HG03139 (cell line): ENCODE results near the gene WIPF2.
"Not testable (repeated sequence)": the region's sequence is repeated elsewhere in the genome, so short reads cannot be mapped to it uniquely, and the experiment has no call there.

Experiments
- ATAC-seq: cut with Tn5 transposase; IDR thresholded peaks from one replicate; pipeline ENCODE4 v1.9.1; 2021; ENCODE audit not compliant: unreplicated experiment

The WIPF2 gene

DNA sequence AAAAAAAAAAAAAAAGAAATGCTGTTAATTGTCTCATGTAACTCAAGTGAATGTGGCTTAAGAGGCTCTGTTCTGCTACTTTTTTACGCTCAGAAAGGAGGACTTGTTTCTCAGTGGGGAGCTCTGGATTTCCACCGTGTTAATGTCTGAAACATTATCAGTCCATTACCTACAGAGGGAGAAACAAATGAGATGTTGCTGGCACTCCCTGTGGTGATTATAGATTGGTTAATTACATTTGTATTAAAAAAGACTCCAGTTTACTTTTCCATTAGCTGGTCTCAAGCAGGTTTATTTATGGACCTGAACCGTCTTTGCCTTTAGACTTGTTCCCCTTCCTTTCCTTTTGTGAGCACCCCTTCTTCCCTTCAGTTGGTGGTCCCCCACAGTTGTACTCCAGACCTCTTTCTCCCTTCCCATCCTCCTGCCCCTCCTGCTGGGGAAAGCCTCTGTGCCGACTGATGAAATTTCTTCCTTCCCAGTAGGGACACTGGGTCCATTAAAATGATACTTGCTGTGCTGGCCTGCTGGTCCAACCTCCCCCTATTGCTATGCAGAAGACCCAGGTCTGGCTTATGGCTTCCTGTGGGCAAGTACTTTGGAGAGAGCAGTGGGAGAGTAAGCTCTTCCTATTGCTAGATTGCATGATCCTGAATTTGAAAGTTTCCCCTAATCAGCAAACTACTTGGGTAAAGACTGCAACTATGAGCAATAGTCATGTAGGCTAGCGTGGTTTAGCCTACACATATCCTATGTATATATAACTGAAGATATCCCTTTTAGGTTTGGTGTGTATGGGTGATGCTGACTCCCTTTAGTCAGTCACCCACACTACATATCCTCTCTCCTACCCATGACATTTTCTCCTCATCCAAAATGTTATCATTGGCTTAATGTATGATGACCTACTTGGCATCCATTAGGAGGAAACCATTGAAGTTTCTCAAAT lies 76.7 kb downstream of the WIPF2 start:
- no peak for ATAC-seq

DNA sequence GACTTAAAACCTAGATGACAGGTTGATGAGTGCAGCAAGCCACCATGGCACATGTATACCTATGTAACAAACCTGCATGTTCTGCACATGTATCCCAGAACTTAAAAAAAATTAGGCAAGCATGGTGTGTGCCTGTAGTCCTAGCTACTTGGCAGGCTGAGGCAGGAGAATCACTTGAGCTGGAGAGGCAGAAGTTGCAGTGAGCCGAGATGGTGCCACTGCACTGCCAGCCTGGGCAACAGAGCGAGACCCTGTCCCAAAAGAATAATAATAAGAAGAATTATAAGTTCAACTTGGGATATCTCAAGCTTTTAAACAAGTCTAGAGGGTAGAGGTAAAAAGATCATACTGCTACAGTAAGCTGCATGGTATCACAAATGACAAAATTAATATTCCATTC lies 78.4 kb downstream of the WIPF2 start:
- no peak for ATAC-seq

DNA sequence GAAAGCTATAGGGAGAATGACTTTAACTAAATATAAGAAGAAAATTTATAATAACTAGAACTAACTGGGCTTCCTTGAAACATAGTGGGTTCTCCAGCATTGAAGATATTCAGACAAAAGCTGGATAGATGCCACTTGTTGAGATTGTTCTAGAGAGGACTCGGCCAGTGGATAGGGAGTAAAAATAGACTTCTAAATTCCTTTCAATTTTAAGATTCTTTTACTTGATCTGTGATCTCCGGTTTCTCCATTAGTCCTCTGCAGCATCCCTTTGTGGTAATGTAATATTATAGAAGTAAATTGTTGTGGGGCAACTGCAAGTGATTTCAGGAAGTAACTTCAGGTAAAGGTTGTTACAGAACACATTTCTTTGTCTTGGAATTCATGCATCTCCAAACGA lies 79.6 kb downstream of the WIPF2 start:
- ATAC-seq: no peak

DNA sequence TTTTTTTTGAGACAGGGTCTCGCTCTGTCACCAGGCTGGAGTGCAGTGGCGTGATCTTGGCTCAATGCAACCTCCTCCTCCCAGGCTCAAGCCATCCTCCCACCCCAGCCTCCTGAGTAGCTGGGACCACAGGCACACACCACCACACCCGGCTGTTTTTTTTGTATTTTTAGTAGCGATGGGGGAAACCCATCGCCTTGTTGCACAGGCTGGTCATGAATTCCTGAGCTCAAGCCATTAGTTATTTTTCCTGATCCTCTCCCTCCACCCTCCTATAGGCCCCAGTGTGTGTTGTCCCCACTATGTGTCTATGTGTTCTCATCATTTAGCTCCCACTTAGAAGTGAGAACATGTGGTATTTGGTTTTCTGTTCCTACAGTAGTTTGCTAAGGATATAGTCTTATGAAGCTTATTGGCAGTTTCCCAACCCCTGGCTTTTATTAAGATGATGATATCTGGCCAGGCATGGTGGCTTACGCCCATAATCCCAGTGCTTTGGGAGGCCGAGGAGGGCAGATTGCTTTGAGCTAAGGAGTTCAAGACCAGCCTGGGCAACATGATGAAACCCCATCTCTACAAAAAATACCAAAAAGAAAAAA lies 80.2 kb downstream of the WIPF2 start:
- not testable (repeated sequence) for ATAC-seq

DNA sequence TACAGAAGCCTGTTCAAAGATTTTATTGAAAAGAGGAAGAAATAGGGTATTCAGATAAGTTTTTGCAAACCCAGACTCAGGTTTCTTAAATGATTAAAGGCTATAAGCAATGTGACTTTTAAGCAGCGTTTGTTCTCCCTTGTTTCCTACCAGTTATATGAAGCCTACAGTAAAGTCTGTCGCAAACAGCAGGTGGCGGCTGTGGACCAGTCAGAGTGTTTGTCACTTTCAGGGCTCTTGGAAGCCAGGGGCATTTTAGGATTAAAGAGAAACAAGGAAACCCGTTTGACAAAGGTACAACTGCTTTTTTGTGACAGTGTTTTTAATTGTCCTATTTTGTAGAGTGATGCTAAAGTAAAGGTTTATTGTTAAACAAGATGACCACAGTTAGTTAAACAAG lies 82.2 kb downstream of the WIPF2 start:
- no peak for ATAC-seq

DNA sequence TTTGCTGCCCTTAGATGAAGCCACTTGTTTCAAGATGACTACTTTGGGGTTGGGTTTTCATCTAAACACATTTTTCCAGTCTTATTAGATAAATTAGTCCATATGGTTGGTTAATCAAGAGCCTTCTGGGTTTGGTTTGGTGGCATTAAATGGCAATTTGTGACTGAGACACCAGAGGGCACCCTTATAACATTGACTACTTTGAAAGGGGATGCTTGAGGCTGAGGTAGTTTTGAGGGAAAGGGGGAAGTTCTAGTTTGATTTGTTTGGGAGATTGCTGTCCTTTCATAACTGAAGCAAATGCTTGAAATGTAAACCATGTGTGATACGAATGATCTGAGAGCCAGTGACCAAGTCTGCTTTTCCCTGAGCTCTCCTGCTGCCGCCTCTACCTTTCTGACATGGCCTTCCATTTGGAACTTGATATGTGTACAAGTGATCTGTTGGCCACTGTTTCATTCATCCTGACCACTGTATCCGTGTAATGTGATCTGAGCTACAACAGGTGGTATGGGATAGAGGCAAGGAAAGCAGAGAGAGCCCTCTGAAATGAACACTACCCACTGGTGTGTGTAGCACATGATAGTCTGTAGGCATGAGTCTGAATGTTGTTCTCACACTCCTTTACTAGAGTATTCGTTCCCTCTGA lies 84.0 kb downstream of the WIPF2 start:
- no peak for ATAC-seq

DNA sequence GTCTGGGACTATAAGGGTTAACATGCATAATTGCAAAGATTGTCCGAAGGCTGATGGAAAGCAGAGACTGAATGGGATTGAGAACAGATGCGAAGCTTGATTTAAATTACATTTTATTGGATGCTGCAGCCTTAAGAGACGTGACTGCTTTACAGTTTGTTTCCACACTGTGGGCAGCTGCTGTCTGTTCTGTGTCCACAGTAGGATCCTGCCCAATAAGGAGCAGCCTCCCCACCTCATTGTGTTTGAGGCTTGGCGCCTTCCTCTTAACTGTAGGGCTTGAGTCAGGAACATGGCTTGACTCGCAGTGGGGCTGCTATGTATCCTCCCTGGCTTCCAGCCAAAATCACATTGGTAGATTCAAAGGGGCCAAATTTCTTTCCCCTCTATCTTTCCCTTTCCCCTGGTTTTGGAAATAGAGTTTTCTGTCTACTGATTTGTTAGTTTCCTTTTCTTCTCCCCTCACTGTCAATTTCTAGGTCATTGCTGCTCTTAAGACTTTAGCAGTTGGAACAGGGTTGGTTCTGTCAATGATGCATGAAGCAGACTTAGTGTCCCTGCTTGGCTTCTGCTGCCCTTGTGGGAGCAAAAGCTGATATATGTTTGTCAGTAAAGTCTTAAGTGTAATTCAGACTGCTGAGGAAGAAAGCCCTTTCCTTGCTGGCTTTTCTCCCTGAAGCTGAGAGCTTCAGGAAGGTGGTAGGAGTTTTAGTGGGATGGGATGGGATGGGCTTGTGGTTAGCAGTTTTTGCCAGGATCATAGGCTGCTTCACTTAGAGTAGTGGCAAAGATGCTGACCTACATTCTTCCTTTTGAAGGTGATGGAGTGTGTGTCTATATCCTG lies 84.8 kb downstream of the WIPF2 start:
- ATAC-seq: no peak

DNA sequence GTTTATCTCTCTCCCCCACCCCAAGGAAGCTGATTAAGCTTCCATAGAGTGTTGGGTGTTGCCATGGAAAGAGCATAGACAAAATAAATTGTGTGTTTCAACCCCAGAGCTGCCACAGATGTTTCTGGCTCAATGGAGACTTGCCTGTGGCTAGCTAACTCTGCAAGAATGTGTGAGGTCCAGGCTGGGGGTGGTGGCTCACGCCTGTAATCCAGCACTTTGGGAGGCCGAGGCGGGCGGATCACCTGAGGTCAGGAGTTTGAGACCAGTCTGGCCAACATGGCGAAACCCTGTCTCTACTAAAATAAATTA lies 85.4 kb downstream of the WIPF2 start:
- not testable (repeated sequence) for ATAC-seq

DNA sequence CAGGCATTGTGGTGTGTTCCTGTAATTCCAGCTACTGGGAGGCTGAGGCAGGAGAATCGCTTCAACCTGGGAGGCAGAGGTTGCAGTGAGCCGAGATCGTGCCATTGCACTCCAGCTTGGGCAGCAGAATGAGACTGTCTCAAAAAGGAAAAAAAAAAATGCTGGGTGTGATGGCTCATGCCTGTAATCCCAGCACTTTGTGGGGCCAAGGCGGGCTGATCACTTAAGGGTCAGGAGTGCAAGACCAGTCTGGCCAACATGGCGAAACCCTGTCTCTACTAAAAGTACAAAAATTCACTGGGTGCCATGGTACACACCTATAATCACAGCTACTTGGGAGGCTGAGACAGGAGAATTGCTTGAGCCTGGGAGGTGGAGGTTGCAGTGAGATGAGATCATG lies 85.8 kb downstream of the WIPF2 start:
- ATAC-seq: not testable (repeated sequence)

DNA sequence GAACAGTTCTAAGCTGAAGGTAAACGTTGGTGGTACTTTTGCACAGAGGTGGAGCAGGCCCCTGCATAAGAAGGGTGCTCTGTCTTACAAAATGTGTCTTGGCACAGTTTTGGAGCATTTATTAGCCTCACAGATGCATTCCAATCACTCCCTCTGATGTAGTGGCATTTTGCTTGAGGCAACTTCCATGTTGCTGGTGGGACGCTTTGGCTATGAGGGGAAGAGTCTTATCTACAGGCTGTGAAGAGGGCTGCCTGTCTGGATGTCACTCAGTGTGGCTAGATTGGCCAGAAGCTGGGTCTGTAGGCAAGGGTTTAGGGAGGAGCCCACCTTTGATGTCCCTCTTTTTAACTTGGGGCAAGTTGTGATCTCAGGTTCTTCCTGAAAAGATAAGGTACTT lies 87.3 kb downstream of the WIPF2 start:
- no peak for ATAC-seq

DNA sequence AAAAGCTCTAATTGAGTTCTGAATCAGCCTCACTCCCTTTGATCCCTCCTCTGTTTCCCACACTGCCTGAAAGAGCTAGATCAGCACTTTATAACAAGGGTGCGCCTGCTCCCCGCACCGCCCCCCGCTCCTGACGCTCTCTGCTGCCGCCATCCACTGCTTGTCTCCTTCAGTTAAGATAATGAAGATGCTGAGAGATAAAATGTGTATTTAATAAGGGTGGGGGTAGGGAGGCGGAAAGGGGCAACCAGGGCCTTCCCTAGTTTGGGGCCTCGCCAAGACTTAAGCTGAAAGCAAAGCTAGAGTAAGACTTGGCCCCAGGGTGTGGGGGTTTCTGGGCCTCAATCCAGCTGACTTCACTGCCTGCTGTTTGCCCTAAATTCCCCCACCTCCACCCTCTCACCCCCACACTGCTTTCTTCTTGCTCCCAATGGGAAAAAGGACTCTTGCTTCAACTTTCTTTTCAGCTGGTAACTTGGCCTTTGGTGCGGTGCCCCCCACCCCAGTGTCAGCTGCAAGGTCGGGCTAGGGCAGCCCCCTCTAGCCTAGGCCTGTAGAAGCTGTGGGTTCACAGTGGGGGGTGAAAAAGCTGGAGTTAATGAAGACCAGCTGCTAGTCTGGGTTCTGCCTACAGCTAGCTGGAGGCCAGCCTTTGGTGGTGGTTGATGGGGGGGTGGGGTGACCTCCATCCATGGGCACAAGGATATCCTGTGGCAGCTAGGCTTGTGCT lies 88.1 kb downstream of the WIPF2 start:
- no peak for ATAC-seq

DNA sequence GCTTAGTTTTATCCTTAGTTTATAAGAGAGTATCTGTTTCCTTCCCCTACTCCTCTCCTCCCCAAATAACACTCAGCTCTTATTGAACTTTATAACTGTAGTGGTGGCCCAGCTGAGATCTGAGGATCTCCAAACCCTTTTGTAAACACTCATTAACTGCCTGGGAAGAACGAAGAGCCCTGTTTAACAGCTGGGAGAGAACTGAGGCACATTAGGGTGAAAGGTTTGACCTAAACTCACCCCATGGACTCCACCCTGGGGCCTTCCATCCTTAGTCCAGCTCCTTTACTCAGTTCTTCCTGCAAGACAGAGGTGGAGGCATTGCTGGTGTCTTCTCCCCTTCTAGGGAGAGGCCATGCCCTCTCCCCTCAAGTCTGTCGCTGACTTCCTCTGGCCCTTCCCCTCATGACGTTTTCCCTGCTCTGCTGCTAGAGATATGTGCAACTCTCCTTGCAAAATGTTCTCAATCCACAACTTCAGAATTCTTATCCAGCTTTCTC lies 88.7 kb downstream of the WIPF2 start:
- ATAC-seq: no peak

DNA sequence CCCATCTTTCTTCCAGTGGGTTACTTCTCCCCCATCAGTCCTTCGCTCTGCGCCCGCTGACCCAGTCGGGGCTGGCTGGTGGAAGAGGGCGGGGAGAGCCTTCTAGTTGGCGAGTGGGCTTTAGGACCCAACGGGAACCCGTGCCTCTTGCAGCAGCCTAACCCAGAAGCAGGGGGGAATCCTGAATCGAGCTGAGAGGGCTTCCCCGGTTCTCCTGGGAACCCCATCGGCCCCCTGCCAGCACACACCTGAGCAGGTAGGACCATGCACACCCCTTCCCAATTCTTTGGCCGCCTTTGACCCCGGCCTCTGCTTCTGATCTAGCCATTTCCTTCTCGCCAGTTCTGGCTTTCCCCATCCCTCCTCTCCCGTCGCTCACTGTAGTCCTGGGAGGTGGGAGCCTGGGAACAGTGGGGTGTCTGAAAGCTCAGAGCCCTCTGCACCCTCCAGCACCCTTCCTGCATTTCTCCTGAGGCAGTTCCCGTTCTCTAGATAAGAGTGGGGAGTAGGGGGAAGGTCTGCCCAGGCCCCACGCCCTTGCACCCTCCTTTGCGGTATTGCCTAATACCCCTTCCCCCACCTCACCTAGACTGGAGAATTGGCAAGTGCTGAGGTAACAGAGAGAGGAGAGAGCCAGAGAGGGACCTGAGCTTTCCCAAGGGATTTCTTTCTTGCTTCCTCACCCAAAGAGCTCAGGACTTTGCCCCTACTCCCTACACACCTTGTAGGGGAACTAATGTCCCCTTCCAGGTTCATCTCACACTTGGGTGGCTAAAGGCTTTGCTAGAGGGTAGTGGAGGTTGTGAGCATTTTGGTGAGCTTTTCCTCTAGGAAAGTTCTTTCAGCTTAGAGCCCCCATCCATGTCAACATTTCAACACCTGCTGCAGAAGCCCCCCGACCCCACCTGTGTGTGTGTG lies 90.2 kb downstream of the WIPF2 start, which contains the start of gene RARA:
RARA (plus strand) TSS at position 150 of the 918 bp plus-strand sequence. CDS start 22,039 bp downstream, outside the sequence.
- ATAC-seq: no peak

DNA sequence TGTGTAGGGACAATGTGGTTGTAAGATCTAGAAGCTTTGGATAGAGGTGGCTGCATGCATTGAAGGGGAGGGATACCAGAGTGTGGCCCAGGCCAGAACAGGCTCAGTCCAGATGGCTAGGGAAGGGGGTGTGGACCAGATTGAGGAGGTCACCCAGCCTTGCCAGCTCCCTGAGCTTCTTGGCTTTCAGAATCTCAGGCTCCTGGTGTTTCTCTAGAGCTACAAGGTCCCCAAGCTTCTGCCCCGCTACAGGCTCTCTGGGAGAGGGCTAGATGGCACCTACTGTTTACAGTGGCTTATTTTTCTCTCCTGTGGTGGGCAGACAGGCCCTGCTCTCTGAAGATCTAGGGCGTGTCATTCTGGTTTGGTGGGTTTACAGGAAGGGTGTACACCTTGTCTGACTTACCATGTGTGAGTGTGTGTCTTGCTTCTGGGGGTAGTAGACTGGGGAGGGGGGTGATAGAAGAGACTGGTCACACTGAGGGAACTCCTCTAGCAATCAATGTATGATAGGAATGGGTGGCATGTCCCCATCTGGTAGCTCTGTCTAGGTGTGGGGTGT lies 90.9 kb downstream of the WIPF2 start:
- ATAC-seq: no peak

DNA sequence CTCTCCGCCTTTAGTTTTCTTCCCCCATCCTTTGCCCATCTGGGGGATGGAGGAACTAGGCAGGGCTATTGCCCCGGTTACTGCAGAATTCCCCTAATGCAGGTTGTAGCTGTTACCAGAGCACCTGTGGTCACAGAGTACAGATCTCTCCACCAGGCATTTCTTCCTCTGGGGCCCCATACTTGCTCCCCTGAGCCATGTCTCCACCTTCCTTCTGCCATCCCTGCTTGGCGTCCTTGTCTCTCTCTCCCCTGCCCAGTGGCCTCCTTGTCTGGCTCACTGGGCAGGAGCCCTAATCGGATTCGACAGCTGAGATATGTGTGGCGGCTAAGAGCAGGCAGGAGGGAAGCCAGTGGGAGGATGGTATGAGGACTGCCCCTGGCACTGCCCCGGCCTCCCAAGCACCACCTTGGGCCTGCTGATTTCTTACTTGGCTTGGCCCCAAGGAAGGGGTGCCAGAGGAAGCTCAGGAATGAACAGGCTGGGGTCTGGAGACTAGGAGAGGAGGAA lies 91.8 kb downstream of the WIPF2 start:
- no peak for ATAC-seq

DNA sequence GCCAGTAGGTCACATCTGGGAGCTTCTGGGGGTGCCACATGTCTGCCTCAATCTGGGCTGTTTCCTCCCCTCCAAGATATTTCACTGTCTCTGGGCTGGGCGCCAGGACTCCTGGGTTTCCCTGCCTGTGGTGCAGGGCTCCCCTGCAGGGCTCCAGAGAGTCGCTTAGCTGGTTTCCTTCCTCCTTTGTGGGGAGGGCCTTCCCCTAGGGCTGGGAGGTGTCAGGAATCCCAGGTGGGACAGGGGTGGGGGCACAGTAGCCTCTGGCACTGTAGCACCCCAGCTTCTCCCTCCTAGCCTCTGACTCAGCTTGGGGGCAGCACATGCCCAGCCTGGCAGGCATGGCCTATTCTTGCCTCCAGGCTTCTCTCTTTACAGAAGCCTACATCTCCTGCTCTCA lies 92.5 kb downstream of the WIPF2 start:
- ATAC-seq: no peak

DNA sequence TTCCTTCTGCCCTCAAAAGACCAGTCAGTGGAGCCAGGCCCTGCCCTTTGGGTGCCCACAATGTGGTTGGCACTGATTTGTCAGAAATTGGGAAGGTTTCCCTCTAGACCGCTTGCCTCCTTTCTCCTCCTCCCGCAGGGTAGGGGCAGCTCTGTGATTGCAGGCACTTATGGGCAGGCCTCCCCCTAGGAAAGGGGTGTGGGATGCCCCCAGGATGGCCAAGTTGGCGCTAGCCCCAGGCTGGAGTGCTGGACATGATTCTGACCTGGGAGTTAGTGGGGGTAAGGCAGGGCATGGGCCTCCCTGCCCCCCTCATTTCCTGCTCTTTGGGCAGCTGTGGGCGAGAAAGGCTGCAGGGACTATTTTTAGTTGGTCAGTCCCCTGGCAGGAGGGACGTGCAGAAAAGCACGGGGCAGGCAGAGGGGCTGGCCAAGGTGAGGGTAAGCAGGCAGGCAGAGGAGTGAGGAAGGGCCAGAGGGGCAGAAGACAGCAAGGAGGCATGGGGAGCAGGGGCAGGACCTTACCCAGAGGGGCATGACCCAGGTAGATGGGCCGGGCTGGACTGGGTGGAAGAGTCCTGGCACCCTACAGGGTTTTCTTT lies 93.1 kb downstream of the WIPF2 start:
- ATAC-seq: no peak
